Stimulated activated CD8-positive, alpha-beta memory T cell treated with anti-CD3 and anti-CD28 coated beads, Interleukin-12 subunit alpha, Interleukin-12 subunit beta, amount 100 ng/mL, for 4 hours (primary cell): ENCODE data around the gene CCDC86.
"Not testable (repeated sequence)": the region's sequence is repeated elsewhere in the genome, so short reads cannot be mapped to it uniquely, and the experiment has no call there.

ENCODE experiments used
- DNase-seq: peaks from one replicate; pipeline ENCODE4 v3.0.0-alpha.2; 2020; ENCODE audit warnings: low read depth

CCDC86 gene

GRCh38 chr11:60841797-60842667 lies at the start of gene CCDC86:
Gene CCDC86 (plus strand): TSS chr11:60842113. CDS start chr11:60842125, 12 bp downstream.
- DNase-seq = peak; percentile 99

DNA sequence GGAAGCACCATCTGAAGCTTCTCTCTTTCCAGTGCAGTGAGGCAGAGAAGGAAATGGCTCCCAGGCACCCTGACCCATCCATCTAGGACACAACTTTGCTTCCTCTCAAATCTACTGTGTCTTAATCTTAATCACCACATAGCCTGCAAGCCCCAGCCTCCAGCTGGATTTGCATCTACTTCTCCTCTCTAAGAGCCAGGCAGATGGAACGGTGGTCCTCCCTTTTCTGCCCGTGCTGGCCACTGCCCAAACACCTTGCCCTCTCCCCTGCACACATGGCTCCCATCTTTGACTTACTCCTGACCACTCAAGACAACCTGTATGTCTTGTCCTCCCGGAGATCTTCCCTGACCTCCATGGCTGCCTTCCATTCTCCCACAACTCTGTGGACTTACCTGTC lies 49.4 kb upstream of the CCDC86 start:
- no peak for DNase-seq

GRCh38 chr11:60795291-60795690 lies 46.6 kb upstream of the CCDC86 start:
- no peak for DNase-seq

DNA sequence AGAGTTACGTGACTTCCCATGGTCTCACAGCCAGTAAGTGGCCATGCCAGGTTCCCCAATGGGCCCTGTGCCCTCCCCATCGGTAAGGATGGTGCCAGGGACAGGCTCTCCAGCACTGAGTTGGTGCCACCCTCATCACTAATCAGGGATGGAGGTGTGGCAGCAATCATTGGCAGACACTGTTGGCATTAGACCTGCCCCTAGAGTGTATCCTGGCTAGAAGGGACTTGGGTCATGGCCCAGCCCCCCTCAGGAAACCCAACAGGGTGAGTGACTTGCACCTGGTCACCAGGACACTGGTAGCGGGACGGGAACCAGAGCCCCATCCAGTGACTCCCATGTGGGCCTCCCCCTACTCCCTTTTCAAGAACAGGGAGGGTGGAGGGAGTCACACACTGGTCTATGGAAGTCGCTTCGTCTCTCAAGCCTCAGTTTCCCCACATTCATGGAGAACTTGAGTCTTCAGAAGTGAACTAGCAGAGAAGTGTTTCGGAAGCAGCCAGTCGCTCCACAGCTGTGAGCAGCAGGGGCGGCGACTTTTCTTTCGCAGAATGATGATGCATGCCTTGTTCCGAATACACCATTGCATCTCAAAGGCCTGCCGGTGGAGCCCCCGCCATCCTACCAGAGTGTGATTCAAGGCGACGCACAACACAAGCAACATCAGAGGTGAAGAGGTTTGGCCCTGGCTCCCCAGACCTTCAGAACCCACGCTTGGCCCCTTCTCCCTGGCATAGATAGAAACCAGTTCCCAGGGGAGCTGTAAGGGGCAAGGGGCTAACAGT lies 43.9 kb upstream of the CCDC86 start:
- DNase-seq = no peak

DNA sequence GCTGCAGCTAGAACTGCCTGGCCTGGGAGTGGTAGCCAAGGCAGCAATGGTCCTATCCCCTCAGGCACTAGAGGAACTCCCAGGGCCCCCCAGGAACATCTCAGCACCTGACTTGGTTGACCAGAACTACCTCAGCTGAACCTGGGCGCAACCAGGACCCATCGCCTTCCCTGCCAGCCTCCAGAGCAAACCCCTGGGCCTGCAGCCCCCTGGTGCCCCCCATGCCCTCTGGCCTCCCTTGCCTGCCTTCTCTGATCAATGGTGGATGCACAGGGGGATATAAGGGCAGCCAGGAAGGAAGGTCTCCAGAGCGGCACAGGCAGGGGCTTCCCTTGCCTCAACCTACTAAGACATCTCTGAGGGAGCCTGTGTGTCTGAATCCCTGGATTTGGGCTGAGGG lies 43.3 kb upstream of the CCDC86 start:
- DNase-seq = no peak

GRCh38 chr11:60801194-60801593 lies 40.7 kb upstream of the CCDC86 start:
- DNase-seq = no peak

DNA sequence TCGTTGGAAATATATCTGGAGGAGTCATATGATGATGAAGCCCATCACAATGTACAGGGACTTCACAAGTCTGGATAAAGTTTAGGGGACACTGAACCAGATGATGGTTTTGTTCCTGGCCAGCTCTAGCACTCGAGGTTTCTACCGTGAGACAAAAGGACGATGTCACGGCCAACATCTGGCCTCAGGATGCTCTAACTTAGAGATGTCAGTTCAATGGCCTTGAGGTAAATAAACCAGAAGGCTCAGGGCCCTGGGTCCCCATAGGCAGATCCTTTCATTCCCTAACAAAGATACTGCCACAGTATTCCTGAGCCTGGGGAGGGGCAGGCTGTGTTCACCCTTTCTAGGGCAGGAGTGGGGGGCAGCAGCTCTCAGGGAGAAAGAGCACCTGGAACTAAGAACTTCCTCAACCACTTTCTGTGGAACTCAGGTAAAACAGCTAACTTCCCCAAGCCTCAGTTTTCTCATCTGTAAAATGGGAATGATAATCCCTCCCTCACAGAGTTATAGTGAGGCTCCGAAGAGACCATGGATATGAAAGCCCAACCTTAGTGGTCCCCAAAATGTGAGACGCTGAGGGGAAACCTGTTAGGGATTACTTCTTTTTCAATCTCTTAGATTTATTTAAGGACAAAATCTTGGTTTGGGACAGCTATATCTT lies 38.5 kb upstream of the CCDC86 start:
- DNase-seq = no peak

DNA sequence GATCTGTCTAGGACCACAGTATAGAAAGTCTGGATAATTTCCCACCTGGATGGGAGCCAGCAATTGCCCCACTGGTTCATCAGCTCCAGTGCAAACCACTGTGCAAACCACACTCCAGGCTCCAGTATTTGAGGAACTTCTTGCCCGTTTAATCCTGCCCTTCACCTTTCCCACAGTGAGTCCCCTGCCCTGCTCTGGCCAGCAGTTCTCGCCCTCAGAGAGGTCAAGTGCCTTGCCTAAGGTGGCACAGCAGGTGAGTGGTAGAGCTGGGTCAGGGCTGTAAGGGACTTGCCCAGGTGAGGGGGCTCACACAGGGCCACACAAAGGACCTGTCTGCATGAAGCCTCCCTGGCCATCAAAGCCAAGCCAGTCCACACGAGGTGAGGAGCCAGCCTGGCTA lies 32.7 kb upstream of the CCDC86 start:
- no peak for DNase-seq

- DNase-seq = no peak
Observed at GRCh38 chr11:60809691-60810090, 32.2 kb upstream of the CCDC86 start.

DNA sequence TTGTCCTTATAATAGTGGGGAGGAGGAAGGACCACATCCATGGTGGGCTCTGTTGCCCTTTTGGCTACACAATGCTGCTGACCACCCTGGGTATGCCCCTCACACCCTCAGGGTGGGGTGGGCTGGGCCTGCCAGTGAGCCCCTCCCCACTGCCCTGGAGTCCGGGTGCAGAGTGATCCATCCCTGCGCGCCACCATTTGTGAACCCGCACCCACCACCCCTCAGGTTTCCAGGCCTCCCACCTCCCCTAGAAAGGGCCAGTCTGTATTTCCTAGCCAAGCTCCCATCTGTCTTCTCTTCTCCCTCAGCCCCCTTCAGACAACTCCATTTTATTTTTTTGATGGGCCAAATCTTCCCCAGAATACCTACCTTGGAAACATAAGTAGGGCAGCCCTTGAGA lies 31.8 kb upstream of the CCDC86 start:
- DNase-seq = no peak

DNA sequence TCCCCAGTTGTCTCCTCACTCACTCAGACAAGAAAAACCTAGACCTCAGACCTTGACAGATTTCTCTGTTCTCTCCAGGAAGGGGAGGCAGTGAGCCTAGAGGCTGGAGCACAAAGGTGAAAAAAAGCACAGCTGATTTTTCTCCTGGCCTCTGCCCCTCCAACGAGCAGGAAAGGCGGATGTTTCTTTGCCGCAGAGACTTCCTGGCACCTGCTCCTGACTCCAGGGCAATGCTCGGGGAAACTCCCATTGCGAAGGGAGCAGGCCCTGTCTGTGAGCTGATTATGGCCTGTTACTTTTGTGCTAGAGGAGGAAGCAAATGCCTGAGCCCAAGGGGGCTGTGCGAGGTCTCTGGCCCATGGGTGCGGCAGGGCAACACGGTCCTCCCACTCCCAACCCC lies 31.3 kb upstream of the CCDC86 start:
- no peak for DNase-seq

DNA sequence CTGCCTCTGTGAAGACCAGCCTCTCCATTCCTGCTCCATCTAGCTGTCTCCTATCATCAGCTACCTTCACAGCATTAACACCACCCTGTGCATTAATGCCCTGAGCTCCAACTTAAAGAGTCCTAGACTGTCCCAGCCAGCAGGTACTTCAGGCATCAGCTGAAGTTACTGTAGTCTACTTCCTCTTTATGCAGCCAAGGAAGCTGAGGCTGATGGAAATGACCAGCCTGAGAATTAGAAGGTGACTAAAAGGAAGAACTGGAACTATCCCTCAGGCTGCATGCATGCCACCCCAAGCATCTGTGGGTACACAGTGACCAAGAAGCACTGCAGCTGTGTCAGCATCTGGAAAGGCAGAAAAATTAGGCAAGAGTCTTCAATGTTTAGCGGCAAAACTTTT lies 28.6 kb upstream of the CCDC86 start:
- DNase-seq = no peak

- no peak for DNase-seq
Observed at GRCh38 chr11:60814112-60814511, 27.8 kb upstream of the CCDC86 start.

DNA sequence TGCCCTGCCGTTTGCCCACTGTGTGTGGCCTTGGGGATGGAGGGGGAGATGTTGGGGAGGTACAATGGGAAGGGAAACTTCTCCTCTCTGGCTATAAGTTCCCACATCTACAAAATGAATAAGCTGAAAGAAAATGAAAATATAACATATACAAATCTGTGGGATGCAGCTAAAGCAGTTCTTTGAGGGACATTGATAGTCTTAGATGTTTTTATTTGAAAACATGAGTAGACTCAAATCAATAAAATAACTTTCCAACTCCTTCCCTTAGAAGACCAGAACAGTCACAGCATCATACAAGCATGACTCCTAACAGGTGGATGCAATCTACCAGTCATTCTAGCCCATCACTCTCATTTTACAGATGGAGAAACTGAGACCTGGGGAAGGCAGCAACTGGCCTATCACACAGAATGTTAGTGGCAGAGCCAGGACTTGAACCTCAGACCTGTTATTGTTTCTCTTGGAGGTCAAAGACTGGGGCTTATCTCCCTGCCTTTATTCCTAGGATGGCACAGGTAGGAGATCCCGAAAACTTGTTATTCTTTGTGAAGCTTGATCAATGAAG lies 25.2 kb upstream of the CCDC86 start:
- DNase-seq = no peak

DNA sequence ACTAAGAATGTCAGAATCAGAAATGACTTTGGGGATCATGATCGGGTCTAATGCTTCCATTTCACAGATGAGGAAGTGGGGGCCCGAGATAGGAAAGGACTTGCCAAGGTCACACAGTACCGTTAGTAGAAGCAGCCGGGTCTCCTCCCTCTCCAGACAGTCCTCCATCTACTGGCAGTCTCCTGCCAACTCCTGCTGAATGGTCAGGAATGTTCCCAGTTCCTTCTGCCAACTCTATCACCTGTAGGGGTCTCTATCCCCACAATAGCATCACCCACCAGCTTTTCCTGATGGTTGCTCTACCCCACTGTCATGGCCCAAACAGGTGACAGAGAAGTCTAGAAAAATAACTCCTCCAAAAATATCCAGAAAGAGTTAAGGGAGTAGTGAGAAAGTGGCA lies 23.9 kb upstream of the CCDC86 start:
- no peak for DNase-seq

- no peak for DNase-seq
Observed at GRCh38 chr11:60821827-60822599, 19.9 kb upstream of the CCDC86 start.

DNA sequence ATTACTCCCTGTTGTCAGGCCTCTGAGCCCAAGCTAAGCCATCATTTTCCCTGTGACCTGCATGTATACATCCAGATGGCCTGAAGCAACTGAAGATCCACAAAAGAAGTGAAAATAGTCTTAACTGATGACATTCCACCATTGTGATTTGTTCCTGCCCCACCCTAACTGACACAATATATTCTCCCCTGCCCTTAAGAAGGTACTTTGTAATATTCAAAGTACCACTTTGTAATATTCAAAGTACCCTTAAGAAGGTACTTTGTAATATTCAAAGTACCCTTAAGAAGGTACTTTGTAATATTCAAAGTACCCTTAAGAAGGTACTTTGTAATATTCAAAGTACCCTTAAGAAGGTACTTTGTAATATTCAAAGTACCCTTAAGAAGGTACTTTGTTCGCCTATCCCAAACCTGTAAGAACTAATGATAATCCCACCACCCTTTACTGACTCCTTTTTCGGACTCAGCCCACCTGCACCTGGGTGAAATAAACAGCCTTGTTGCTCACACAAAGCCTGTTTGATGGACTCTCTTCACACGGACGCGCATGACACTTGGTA lies 18.1 kb upstream of the CCDC86 start:
- DNase-seq = not testable (repeated sequence)

- DNase-seq = no peak
Observed at GRCh38 chr11:60825118-60825517, 16.8 kb upstream of the CCDC86 start.

DNA sequence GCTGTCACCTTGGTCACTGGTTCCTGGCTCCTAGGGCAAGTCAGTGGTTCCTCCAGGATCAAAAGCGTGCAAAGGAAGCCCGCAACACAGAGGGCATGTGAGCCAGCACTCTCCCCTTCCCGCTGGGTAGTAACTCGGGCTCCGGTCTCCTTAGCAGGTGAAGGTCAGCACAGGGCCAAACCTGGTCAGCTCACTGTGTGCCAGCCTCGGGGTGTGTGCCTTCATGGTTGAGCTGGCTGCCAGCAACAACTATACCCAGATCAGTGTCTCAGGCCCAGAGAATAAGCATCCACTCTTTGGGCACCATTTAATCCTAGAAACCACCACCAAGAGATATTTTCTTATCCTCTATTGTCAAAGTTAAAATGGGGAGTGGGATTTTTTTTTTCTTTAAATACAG lies 16.1 kb upstream of the CCDC86 start:
- no peak for DNase-seq

DNA sequence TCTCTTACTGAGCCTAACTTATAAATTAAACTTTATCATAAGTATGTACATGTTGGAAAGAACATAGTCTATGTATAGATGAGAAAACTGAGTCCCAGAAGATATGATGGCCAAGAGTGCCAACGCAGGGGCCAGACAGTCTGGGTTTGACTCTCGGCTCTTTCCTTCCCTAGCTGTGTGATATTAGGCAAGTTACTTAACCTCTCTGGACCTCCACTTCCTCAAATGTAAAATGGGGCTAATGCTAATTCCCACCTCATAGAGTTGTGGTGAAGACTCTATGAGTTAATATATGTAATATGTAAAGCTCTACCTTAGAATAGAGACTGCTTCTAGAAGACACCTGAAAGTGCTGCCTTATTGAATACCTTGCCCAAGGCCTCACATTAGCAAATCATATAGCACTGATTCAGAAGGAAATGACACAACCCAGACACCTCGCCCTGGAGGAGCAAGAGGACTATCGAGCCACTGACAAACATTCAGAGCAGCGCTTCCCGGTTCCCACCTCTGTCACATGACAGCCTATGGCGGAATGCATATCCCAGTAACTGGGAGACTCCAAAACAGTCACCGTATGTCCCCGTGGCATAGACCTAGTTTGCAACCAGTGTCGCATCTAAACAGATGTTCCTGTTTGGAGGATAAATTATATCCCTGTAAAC lies 11.3 kb upstream of the CCDC86 start:
- no peak for DNase-seq

DNA sequence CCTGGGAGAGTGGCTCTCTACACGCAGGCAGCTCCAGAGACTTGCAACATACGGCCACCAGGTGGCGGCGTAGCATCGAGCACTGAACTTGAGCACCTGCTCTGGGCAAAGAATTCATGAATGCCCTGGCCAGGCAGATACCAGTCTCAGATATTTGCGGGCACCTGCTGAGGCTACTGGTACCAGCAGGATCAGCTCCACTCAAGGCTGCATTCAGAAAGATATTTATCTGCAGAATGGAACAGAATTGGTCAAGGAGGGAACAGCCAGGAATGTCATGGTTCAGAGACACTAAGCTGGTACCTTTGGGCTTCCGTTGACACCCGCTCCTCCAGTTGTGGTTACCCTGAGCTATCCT lies 10.8 kb upstream of the CCDC86 start:
- peak; percentile 50 for DNase-seq
